Embryonic facial prominence (tissue), 1 donor: ENCODE data around the gene PPM1D.

ENCODE experiments used
- DNase-seq: peaks from one replicate; pipeline ENCODE4 v3.0.0-alpha.2; 2016; ENCODE audit errors: extremely low spot score

The PPM1D gene

GRCh38 chr17:60618854-60619526, 19.0 kb downstream of the PPM1D start:
- no peak for DNase-seq

- no peak for DNase-seq
Measured at GRCh38 chr17:60622961-60623360, 23.0 kb downstream of the PPM1D start.

GRCh38 chr17:60623415-60623814, 23.4 kb downstream of the PPM1D start:
- no peak for DNase-seq

GRCh38 chr17:60627124-60627523, 27.1 kb downstream of the PPM1D start:
- no peak for DNase-seq

GRCh38 chr17:60628252-60628889, 28.4 kb downstream of the PPM1D start:
- no peak for DNase-seq

- DNase-seq: no peak
Measured at GRCh38 chr17:60629120-60629519, 29.1 kb downstream of the PPM1D start.

GRCh38 chr17:60630352-60630751, 30.4 kb downstream of the PPM1D start:
- no peak for DNase-seq

- no peak for DNase-seq
Measured at GRCh38 chr17:60631119-60631518, 31.1 kb downstream of the PPM1D start.

GRCh38 chr17:60637683-60638082, 37.7 kb downstream of the PPM1D start:
- DNase-seq: no peak

GRCh38 chr17:60639019-60639330, 39.0 kb downstream of the PPM1D start:
- no peak for DNase-seq

GRCh38 chr17:60640503-60640902, 40.5 kb downstream of the PPM1D start:
- DNase-seq: no peak

GRCh38 chr17:60641126-60641525, 41.1 kb downstream of the PPM1D start:
- DNase-seq: no peak

- DNase-seq: peak; percentile 18
Measured at GRCh38 chr17:60641810-60642220, 41.8 kb downstream of the PPM1D start.

GRCh38 chr17:60645918-60646523, 46.0 kb downstream of the PPM1D start:
- no peak for DNase-seq

GRCh38 chr17:60646701-60647100, 46.7 kb downstream of the PPM1D start:
- DNase-seq: no peak

GRCh38 chr17:60647705-60648104, 47.7 kb downstream of the PPM1D start:
- DNase-seq: no peak

GRCh38 chr17:60652454-60653247, 52.7 kb downstream of the PPM1D start:
- DNase-seq: no peak

- DNase-seq: no peak
Measured at GRCh38 chr17:60653569-60653968, 53.6 kb downstream of the PPM1D start.

- no peak for DNase-seq
Measured at GRCh38 chr17:60656499-60656898, 56.5 kb downstream of the PPM1D start.

GRCh38 chr17:60659156-60659555, 59.2 kb downstream of the PPM1D start:
- DNase-seq: no peak

GRCh38 chr17:60661489-60661888, 61.5 kb downstream of the PPM1D start:
- DNase-seq: no peak

- no peak for DNase-seq
Measured at GRCh38 chr17:60664022-60664421, 64.0 kb downstream of the PPM1D start.

GRCh38 chr17:60665602-60666001, 65.6 kb downstream of the PPM1D start:
- DNase-seq: no peak
